HCEC 1CT (cell line): ENCODE results near the gene DHX34.
"Not testable (repeated sequence)": the region's sequence is repeated elsewhere in the genome, so short reads cannot be mapped to it uniquely, and the experiment has no call there.

ENCODE experiments used
- DNase-seq: peaks from one replicate; pipeline ENCODE4 v3.0.0-alpha.2; 2017

The DHX34 gene

DNA sequence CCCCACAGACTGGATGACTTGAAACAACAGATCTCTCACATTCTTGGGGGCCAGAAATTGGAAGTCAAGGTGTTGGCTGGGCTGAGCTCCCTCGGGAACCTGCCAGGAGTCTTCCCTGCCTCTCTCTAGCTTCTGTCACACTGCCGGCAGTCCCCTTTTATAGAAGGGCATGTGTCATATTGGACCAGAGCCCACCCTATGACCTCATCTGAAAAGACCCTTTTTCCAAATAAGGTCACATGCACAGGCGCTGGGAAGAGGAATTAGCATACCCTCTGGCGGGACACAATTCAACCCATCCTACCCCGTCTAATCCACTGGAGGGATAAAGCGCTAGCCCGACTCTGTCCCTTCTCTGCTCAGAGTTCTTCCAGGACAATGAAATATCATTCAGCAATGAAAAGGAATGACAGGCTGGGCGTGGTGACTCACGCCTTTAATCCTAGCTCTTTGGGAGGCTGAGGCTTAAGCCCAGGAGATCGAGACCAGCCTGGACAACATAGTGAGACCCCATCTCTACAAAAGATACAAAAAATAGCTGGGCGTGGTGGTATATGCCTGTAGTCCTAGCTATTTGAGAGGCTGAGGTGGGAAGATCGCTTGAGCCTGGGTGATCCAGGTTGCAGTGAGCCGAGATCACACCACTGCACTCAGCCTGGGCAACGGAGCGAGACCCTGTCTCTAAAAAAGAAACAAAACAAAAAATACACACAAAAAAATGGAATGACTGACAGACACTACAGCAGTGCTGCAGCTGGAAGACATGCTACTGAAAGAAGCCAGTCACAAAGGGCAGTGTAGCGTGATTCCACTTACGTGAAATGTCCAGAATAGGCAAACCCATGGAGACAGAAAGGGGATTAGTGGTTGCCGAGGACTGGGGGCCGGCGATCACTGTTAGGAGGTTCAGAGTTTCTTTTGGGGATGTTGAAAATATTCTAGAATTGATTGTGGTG, 41.7 kb downstream of the DHX34 start:
- DNase-seq = no peak

DNA sequence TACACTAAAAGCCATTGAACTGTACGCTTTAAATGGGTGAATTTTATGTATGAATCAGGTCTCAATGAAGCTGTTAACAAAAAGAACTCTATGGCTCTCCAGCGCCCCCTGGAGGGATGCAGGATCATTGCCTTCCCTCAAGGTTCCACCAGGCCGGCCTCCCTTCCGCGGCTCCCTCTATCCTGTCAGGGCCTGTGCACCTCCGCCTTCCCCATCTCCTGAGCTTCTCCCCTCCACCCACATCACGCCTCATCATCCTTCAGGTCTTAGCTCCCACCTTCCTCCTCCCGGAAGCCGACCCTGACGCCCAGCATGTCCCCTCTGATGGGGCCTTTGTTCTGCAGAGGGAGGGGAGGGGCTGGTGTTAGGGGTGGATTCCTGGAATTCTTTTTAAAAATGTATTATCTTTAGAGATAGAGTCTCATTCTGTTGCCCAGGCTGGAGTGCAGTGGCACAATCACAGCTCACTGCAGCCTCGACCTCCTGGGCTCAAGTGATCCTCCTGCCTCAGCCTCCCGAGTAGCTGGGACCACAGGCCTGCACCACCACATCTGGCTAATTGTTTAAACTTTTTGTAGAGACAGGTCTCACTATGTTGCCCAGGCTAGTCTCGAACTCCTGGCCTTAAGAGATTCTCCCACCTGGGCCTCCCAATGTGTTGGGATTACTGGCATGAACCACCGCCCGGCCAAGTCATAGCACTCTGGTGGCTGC, 42.6 kb downstream of the DHX34 start:
- DNase-seq = peak; percentile 68

DNA sequence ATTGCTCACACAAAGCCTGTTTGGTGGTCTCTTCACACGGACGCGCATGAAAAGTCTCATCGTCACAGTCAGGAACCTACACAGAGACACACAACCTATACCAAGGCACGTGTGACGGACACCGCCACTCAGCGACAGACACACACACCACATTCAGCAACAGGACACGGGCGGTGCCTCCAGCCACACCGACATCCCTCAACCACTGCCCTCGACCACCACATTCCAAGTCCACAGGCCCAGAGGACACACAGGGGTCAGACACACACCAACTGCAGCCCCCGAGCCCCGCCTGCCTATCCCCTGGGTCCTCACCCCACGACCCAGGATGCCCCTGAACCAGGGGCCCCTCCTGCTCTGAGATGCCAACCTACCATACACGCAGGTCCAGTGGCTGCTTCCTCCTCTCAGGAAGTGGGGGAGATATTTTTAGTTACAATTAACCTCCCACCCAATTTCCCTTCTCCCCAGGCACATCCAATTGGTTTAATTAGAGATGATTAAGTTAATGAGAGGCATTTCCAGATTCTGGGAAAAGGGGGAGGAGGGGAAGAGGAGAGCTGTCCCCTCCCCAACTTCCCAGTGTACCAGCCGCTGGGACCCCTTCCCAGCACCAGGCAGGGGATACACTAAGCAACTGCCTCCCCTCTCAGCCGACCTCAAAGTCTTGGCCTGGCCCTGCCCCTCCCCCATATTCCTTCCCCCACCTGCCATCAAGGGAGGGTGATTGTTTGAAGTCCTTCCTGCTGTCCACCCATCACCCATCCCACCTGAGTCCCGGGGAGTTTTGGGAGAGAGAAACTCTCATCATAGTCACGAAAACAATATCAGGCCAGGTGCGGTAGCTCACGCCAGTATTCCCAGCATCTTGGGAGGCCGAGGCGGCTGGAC, 49.8 kb downstream of the DHX34 start:
- no peak for DNase-seq

DNA sequence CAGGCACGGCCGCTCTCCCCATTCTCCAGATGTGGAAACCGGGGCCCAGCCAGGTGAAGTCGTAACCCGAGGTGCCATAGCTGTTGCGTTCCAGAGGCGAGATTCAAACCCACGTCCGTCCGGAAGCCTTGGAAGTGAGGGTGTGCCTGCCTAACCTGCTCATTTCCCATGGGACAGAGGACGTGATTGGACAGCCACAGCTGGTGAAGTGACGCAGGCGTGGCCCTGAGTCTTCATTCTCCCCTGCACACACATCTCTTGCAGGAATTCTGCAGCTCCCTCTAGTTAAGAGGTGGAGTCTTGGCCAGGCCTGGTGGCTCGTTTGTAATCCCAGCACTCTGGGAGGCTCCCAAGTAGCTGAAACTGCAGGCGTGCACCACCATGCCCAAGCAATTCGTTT, 53.4 kb downstream of the DHX34 start:
- no peak for DNase-seq

DNA sequence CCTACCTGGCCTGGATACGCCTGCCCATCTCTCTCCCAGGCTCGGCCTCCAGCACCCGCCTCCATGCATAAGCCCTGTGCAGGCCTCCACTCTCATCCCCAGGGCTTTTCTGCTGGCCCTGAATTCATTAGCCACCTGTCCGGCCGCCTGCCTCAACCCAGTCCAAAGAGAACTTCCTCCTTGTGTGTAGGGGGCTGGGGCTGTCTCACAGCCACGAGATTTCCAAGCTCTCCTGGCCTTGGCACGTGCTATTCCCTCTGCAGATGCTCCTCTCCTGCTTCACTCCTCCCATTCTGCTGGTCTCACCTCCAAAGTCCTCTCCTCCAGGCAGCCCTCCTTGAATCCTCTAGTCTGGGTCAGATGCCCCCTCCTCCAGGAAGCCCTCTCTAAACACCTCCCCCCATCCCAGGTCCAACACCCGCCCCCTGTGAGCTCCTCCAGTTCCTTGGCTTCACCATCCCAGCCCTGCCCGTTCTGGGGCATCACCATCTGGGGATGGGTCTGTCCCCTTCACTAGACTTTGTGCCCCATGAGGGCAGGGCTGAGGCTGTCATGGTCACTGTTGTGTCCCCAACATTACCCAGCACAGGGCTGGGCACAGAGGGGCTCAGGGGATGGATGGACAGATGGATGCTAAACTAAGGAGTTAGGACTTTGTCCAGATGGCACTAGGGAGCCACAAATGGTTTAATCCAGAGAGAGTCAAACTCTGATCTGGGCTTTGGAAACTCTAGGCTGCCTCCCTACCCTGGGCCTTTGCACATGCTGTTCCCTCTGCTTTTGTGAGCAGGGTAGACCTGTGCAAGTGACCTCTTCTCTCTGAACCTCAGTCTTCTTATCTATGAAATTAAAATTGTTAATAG, 55.5 kb downstream of the DHX34 start:
- DNase-seq = no peak

DNA sequence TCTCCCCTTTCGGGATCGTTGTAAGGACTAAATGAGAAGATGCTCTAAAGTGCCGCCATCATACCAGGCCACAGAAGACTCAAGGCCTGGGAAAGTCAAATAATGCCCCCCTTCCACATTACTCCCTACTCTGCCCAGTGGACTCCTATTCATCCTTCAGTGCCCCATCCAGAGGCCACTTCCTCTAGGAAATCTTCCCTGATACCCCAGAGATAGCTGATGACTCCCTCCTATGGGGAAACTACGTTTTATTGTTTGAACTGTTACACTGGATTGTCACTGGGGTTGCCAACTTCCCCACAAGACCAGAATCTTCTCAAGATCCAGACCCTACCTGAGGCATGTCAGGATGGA, 56.1 kb downstream of the DHX34 start:
- no peak for DNase-seq

DNA sequence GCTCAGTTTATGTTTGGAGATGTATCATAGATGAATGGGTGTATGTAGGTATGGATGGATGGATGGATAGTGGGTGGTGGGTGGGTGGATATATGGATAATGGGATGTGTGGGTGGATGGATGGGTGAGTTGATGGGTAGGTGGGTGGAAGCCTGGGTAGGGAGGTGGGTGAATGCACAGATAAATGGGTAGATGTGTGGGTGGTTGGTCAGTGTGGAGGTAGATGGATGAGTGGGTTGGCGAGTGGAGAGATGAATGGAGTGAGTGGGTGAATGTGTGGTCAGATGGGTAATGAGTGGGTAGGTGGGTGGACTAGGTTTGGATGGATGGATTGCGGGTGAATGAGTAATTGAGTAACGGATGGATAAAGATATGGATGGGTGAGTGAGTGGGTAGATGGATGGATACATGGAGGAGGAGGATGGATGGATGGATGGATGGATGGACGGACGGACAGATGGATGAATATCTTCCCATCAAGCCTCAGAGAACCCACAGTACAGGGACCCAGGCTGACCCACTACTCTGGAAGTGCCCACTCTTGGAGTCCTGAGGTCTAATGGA, 56.8 kb downstream of the DHX34 start:
- DNase-seq = no peak

DNA sequence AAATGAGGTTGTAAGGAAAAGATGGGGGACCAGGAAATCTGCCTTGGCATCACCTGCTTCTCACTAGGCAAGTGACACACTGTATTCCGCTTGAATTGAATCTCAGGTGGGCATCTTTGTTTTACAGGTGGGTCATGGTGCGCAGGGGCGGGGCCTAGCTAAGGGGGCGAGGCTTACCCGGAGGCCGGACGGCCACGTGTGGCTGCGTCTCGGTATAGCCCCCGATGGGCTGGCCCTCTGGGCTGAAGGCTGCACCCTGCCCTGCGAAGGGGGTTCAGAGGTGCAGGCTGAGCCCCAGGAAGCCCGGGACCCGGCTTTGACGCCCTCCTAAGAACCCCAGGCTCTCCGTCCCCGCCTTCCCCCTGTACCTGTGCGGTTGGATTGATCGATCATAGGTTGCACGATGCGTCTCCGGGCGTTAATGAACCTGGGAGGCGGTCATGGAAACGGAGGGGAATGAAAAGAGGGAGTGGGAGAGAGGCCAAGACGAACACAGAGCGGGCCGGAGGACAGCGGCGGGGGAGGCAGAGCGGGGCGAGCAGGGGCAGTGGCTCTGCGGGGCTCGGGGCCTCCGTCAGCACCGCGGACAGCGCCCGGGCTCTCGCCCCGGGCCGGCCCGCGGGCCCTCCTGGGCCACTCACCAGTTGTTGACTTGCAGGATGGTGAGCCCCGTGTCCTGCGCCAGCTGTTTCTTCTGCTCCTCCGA, 57.7 kb downstream of the DHX34 start:
- no peak for DNase-seq

DNA sequence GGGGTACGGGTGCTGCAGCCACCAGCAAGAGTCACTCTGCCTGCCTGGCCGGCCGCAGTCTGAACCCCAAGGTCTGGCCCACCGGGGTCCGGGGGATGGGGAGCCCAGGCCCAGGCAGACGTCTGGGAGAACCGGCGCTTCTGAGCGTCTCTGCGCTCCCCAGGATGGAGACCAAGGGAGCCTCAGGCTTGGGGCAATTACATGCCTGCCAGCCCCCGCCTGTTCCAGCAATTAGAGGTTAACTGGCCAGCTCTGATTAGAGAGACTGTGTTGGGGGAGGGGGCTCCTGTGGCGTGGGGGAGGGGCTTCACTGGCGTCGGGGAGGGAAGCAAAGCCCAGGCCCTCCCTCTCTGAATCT, 58.3 kb downstream of the DHX34 start:
- no peak for DNase-seq

DNA sequence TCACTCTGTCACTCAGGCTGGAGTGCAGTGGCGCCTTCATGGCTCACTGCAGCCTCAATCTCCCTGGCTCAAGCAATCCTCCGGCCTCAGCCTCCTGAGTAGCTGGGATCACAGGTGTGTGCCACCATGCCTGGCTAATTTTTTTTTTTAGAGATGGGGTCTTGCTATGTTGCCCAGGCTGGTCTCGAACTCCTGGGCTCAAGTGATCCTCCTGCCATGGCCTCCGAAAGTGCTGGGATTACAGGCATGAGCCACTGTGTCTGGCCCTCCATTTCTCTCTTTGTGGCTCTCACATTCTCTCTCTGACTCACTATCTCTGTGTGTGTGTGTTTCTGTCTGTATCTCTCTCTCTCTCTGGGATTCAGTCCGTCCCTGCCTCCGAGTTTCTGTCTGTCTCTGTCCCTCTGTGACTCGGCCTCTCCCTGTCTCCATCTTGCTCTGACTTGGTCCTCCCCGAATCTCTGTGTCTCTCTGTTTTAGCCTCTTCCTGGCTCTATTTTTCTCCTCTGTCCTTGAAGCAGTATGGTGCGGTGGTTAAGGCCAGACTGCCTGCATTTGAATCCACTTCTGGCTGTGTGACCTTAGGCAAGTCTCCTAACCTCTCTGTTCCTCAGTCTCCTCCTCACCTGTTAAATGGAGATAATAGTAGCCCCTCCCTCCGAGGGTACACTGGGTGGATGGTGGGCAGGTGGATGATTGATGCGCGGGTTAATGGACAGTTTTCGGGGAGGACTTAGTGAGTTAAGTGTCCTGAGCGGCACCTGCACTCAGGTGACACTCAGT, 59.2 kb downstream of the DHX34 start:
- DNase-seq = no peak

DNA sequence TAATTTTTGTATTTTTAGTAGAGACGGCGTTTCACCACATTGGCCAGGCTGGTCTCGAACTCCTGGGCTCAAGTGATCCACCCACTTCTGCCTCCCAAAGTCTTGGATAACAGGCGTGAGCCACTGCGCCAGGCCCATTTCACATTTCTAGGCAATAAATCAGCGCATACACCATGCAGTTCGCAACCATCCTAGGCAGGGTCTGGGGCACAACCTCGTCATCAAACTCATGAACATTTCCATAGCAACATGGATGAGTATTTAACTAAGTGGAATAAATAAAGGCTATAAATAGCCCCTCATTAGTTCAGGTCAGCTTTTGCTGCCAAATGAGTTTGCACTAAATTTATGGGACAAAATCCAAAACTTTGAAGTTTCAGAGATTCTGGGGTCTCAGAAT, 62.0 kb downstream of the DHX34 start:
- no peak for DNase-seq

DNA sequence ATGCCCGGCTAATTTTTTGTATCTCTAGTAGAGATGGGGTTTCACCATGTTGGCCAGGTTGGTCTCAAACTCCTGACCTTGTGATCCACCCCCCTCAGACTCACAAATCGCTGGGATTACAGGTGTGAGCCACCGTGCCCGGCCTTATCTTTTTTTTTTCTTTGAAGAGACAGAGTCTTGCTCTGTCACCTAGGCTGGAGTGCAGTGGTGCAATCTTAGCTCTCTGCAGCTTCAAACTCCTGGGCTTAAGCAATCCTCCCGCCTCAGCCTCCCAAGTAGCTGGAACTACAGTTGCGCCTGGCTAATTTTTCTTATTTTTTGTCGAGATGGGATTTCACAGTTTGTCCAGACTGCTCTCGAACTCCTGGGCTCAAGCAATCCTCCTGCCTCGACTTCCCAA, 62.6 kb downstream of the DHX34 start:
- DNase-seq = not testable (repeated sequence)

DNA sequence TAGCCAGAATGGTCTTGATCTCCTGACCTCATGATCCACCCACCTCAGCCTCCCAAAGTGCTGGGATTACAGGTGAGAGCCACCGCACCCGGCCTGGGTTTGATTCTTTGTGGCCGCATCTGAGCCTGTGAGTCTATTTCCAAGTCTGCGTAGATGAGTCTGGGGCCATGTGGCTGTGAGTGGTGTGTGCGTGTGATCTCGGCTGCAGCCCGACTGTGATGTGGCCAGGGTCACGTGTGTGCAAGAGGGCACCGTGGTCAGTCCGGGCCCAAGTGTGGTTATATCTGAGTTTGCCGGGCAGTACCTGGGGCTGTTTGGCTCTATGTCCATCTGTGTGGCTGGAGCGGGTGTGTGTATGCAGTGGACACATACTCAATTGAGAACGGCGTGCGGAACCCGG, 64.8 kb downstream of the DHX34 start:
- DNase-seq = no peak

DNA sequence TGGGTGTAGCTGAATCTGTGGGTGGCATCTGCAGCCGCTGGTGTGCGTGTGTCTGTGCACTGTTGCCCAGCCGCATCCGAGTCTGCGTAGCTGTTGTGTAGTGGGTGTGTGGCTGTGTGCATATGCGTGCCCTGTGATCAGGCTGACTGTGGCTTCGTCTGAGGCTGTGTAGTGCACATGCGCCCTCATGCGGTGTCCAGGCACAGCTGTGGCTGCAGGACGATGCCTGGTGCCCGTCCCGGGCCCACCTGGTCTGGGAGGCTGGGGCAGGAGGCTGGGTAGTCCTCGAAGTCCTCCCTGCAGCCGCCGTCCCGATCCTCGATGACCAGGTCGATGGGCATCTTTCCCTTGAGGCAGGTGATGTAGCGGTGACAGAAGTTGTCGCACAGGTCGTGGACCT, 65.4 kb downstream of the DHX34 start:
- DNase-seq = no peak

DNA sequence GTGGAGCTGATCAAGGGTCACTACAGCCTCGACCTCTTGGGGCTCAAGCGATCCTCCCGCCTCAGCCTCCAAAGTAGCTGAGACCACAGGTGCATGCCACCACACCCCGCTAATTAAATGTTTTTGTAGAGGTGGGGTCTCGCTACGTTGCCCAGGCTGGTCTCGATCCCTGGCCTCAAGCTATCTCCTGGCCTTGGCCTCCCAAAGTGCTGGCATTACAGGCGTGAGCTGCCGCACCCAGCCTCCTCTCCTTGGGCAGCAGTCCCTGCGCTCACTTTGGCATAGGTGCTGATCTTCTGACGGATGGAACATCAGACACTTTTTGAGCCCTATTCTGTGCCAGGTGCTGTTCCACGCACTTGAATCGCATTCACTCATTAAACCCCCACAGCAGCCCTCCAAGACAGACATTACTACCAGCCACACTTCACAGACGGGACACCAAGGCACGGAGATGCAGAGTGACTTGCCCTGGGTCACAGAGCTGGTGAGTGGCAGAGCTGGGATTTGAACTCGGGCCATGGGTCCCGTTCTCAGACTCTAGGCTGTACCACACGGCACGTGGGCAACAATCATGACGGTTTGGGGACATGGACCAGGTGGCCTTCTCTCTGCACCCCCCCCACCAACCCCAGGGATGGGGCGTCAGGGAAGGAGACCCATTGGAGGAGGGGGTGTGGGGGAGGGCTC, 67.0 kb downstream of the DHX34 start:
- no peak for DNase-seq

DNA sequence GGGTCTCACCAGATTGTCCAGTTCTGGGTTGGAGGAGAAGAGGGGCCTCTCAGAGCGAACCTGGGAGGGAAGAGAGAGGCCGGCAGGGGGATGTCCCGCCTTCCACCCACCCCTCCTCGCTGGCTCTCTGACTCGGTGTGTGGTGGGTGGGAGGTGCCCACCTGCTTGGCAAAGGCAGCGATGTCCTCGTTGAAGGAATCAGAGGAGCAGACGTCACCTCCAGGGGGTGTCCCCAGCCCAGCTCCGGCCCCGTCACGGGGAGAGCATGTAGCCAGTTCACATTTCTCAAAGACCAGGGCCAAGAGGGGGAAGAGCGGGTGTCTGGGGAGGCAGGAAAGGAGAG, 67.5 kb downstream of the DHX34 start:
- DNase-seq = no peak

DNA sequence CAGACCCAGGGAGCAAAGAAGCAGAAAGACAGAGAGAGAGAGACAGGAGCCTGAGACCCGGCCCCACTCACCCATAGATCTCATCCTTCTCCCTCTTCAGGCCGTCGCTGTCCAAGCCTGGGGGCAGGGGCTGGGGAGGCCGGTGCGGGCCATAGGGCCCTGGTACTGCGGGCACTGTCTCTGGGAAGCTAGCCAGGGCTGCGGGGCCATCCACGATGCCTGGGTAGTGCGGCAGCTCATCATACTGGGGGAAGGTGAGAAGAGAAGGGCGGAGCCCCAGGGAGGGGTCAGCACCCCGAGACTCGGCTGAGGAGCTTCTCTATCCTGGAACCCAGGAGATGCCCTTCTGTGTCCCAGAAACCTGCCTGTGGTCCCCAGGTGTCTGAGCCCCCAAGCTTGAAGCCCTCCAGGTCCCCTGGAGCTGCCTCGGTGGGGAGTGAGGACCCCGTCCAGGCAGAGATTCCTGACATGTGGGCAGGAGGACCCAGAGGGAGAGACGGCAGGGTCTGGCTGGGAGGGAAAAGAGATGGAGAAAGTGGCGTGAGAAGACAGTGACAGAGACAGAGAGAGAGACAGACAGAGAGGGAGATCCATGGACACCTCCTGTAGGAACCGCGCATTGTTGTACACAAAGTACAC, 68.1 kb downstream of the DHX34 start:
- no peak for DNase-seq

DNA sequence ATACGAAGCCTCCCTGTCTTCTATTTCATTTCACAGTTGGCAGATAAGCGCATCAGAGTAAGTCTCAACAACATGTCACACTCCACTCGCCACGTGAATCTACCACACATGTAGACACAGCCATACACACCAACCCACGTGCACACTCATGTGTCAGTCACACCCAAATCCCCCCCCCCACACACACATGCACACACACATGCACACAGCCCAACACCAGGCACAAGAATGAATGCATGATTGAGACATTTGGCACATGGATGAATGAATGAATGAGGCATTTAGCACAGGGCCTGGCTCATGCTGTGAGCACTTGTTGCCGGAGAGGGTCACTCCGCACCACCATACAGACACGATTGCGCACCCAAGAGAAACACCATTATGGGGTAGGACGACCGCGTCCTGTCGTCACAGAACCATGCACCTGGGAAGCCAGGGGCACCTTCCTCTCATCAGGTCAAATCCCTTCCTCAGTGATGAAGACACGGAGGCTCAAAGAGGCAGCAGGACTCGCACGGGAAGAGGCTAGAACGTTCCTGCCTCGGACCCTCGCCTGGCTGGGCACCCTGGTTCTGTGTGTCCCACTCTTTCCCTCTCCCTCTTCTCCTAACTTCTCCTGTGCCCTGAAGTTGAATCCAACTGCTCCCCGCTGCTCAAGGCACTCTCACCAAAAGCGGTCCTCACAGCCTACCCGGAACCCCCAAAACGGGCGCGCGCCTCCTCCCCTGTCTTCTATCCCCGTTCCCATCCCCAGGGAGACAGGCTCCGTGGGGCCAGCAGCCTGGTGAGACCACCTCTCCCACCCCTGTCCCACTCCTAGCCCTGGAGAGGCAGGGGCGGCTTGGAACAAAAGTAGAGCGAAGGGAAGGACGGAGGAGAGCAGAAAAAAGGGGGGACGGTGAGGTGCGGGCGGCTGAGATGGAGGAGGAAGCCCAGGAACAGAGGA, 68.9 kb downstream of the DHX34 start:
- DNase-seq = no peak

DNA sequence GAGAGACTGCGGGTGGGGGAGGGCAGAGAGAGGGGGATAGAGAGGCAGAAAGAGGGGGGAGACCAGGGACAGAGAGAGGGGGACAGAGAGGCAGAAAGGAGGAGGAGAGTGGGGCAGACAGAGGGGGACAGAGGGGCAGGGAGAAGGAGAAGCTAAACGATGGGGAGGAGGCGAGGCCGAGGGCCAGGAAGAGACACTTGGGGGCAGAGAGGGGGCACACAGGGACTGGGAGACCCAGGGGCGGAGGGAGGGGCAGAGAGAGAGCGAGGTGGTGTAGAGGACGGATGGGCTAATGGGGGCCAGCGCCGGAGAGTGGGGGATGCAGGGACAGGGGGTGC, 69.5 kb downstream of the DHX34 start:
- DNase-seq = no peak
